ENCODE results near the gene SPOCK3. TPM values are rescaled to one million over a fixed set of nuclear protein-coding genes. Genes with fewer than 3 reads are reported as not detected.

Gene SPOCK3
- total and polyA plus RNA-seq, 2 of the 13 experiments (the other 11 are each of a cell fraction or from before 2014, with no cell fraction given): not detected

- Histone ChIP-seq H3K9me3 (ENCODE audit: low read length) (no peaks in the 10 kb centered on the region), H2AFZ (ENCODE audit: low read length) (no peak overlapping the region), H3K4me2 (ENCODE audit: low read depth, low read length) (no peak overlapping the region), H3K27ac (ENCODE audit: extremely low read length, insufficient read depth, low read length) (no peak overlapping the region), H3K4me1 (ENCODE audit: insufficient read depth, low read length) (no peaks in the 10 kb centered on the region), H3K36me3 (replicated peaks in 1 of 2; ENCODE audit: control insufficient read depth in 1 of 2, insufficient read depth in 2 of 2, low read length in 2 of 2) (no peaks in the 10 kb centered on the region), H3K27me3 (ENCODE audit: control insufficient read depth in 1 of 2, insufficient read depth in 2 of 2, low read length in 2 of 2) (no peaks in the 10 kb centered on the region), H3K79me2 (ENCODE audit: insufficient read depth, low read length) (no peaks in the 10 kb centered on the region), H3K9ac (ENCODE audit: insufficient read depth, low read depth, low read length) (no peak overlapping the region), H4K20me1 (ENCODE audit: insufficient read depth, low read length) (no peaks in the 10 kb centered on the region), H3K4me3 (replicated peaks in 1 of 3; ENCODE audit: insufficient read depth in 1 of 3, low read depth in 2 of 3, low read length in 3 of 3) (no peak overlapping the region)
- DNase-seq (ENCODE audit: low spot score) (no peak), FAIRE-seq (no peak), ATAC-seq (no peak)
- TF ChIP-seq POLR2AphosphoS2 (IDR thresholded peaks at IDR 0.05; ENCODE audit: low read depth, low read length) (no peak), TMF1 (CRISPR knock-in tag; IDR thresholded peaks at IDR 0.05; ENCODE audit: low read depth) (no peak), REXO4 (CRISPR knock-in tag; IDR thresholded peaks at IDR 0.05; ENCODE audit: borderline replicate concordance) (no peak), POLR2AphosphoS5 (IDR thresholded peaks at IDR 0.05; ENCODE audit: low read depth, low read length) (no peak), ZNF7 (CRISPR knock-in tag; IDR thresholded peaks at IDR 0.05) (no peak), ZNF225 (CRISPR knock-in tag; IDR thresholded peaks at IDR 0.05) (no peak), ZNF207 (IDR thresholded peaks at IDR 0.05; ENCODE audit: borderline replicate concordance) (no peak), ZNF512B (CRISPR knock-in tag; IDR thresholded peaks at IDR 0.05; ENCODE audit: borderline replicate concordance) (no peak), PAX8 (CRISPR knock-in tag; IDR thresholded peaks at IDR 0.05; ENCODE audit: borderline replicate concordance) (no peak), ZNF12 (CRISPR knock-in tag; IDR thresholded peaks at IDR 0.05) (no peak), ZNF605 (CRISPR knock-in tag; IDR thresholded peaks at IDR 0.05) (no peak), NRL (CRISPR knock-in tag; IDR thresholded peaks at IDR 0.05; ENCODE audit: borderline replicate concordance) (no peak), ZNF543 (CRISPR knock-in tag; IDR thresholded peaks at IDR 0.05) (no peak), AKAP8 (CRISPR knock-in tag; IDR thresholded peaks at IDR 0.05) (no peak), ZNF451 (CRISPR knock-in tag; IDR thresholded peaks at IDR 0.05) (no peak)
- TF ChIP-seq, protein P1, sequence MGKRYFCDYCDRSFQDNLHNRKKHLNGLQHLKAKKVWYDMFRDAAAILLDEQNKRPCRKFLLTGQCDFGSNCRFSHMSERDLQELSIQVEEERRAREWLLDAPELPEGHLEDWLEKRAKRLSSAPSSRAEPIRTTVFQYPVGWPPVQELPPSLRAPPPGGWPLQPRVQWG (CRISPR knock-in tag; IDR thresholded peaks at IDR 0.05; ENCODE audit: borderline replicate concordance, low read depth): no peak
- TF ChIP-seq, protein P2, sequence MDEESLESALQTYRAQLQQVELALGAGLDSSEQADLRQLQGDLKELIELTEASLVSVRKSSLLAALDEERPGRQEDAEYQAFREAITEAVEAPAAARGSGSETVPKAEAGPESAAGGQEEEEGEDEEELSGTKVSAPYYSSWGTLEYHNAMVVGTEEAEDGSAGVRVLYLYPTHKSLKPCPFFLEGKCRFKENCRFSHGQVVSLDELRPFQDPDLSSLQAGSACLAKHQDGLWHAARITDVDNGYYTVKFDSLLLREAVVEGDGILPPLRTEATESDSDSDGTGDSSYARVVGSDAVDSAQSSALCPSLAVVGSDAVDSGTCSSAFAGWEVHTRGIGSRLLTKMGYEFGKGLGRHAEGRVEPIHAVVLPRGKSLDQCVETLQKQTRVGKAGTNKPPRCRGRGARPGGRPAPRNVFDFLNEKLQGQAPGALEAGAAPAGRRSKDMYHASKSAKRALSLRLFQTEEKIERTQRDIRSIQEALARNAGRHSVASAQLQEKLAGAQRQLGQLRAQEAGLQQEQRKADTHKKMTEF (CRISPR knock-in tag; IDR thresholded peaks at IDR 0.05): no peak
- TF ChIP-seq, protein P3, sequence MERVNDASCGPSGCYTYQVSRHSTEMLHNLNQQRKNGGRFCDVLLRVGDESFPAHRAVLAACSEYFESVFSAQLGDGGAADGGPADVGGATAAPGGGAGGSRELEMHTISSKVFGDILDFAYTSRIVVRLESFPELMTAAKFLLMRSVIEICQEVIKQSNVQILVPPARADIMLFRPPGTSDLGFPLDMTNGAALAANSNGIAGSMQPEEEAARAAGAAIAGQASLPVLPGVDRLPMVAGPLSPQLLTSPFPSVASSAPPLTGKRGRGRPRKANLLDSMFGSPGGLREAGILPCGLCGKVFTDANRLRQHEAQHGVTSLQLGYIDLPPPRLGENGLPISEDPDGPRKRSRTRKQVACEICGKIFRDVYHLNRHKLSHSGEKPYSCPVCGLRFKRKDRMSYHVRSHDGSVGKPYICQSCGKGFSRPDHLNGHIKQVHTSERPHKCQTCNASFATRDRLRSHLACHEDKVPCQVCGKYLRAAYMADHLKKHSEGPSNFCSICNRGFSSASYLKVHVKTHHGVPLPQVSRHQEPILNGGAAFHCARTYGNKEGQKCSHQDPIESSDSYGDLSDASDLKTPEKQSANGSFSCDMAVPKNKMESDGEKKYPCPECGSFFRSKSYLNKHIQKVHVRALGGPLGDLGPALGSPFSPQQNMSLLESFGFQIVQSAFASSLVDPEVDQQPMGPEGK (CRISPR knock-in tag; IDR thresholded peaks at IDR 0.05): no peak
- in situ Hi-C loops (cut with HindIII; ENCODE audit: extremely low pct_ligation_motif_present, low pct_unique_long_range_greater_than_20kb) (no loop called here), intact Hi-C loops (cut with micrococcal nuclease; ENCODE audit: unreplicated experiment) (no loop called here)
- no TSS peak for BruUV-seq (replicated peaks)
- WGBS (ENCODE audit: low lambda C conversion rate): 0% methylated on average over 1 of the region's 1 CpG
- CTCF ChIA-PET (ENCODE audit: low intra/inter-chr PET ratio, low total read pairs): no interaction called here
- POLR2A ChIA-PET: no interaction called here
Measured at GRCh38 chr4:166735553-166735952, 498.7 kb downstream of the SPOCK3 start.
